Loucy (cell line): ENCODE data around the gene MARCHF7.

Experiments used
- H2AFZ ChIP-seq: fragments of 200-600 bp; sonication (generic); 2 replicates; pipeline ENCODE4 v1.6.0; 2016; ENCODE audit warnings: antibody characterized with exemption, mild to moderate bottlenecking, low read length, moderate library complexity
- H3F3A ChIP-seq: fragments of 200-600 bp; 2 replicates; pipeline ENCODE4 v1.6.0; 2016; ENCODE audit warnings: antibody characterized with exemption, low read depth, mild to moderate bottlenecking
- H3K27me3 ChIP-seq: fragments of 200-600 bp; sonication (generic); 2 replicates; pipeline ENCODE4 v1.6.1; 2014; ENCODE audit warnings: low read length, mild to moderate bottlenecking; ENCODE audit not compliant: insufficient read depth, poor library complexity, severe bottlenecking
- H3K36me3 ChIP-seq: fragments of 200-600 bp; sonication (generic); 2 replicates; pipeline ENCODE4 v1.6.1; 2016; ENCODE audit warnings: low read length; ENCODE audit not compliant: insufficient read depth
- H3K4me1 ChIP-seq: fragments of 200-600 bp; sonication (generic); 2 replicates; pipeline ENCODE4 v1.5.1; 2014; ENCODE audit warnings: low read length, mild to moderate bottlenecking; ENCODE audit not compliant: insufficient read depth, poor library complexity, severe bottlenecking
- H3K4me2 ChIP-seq: fragments of 200-600 bp; sonication (generic); 2 replicates; pipeline ENCODE4 v1.6.0; 2014; ENCODE audit warnings: antibody characterized with exemption, low read length, low read depth, mild to moderate bottlenecking; ENCODE audit not compliant: poor library complexity, severe bottlenecking
- H3K4me3 ChIP-seq: fragments of 200-600 bp; sonication (generic); 2 replicates; pipeline ENCODE4 v1.5.1; 2014; ENCODE audit warnings: low read length, mild to moderate bottlenecking, mixed read lengths; ENCODE audit not compliant: poor library complexity, severe bottlenecking
- H3K79me2 ChIP-seq: fragments of 200-600 bp; sonication (generic); 2 replicates; pipeline ENCODE4 v1.6.1; 2014; ENCODE audit warnings: low read length; ENCODE audit not compliant: insufficient read depth
- H3K9ac ChIP-seq: fragments of 200-600 bp; sonication (generic); 2 replicates; pipeline ENCODE4 v1.6.0; 2014; ENCODE audit warnings: mild to moderate bottlenecking, low read depth, low read length, moderate library complexity; ENCODE audit not compliant: poor library complexity, severe bottlenecking
- H3K9me2 ChIP-seq: fragments of 200-600 bp; sonication (generic); replicated peaks from 2 replicates; pipeline ENCODE4 v1.6.1; 2016; ENCODE audit warnings: low read depth, low read length, mixed read lengths
- H3K9me3 ChIP-seq: fragments of 200-600 bp; sonication (generic); 2 replicates; pipeline ENCODE4 v1.6.1; 2014; ENCODE audit warnings: mild to moderate bottlenecking, antibody characterized with exemption, low read length, low read depth; ENCODE audit not compliant: insufficient read depth
- H4K20me1 ChIP-seq: fragments of 200-600 bp; sonication (generic); 2 replicates; pipeline ENCODE4 v1.6.0; 2014; ENCODE audit warnings: antibody characterized with exemption, low read length, mild to moderate bottlenecking; ENCODE audit not compliant: insufficient read depth, poor library complexity, severe bottlenecking
- EZH2phosphoT487 ChIP-seq: fragments of 200-600 bp; IDR thresholded peaks from 2 replicates; pipeline ENCODE4 v1.6.1; 2018; ENCODE audit warnings: antibody characterized with exemption, mild to moderate bottlenecking, moderate library complexity, borderline replicate concordance
- TF ChIP-seq, protein P1 (sequence below): fragments of 200-600 bp; sonication (generic); conservative IDR thresholded peaks from 2 replicates; pipeline ENCODE4 v1.5.1; 2014; ENCODE audit warnings: mild to moderate bottlenecking, antibody characterized with exemption, low read length

The MARCHF7 gene

DNA sequence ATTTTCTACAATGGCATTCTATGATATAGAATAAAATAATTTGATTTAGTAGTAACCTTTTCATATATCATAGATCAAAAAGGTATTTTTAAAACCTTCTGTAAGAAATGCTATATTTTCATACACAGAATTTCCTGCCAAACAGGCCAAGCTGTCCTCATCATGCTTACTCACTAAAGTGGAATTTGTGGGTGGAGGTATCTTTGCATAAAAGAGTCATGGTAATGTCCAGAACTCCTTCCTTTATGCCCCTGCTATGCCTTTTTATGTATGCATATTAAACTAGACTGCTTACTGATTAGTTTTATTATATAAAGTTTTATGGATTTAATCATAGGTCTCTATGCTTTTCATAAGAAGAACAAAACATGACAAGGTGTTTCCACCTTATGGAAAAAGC is 27.5 kb upstream of the MARCHF7 start:
- Histone ChIP-seq H3K4me1 (no peaks in the 10 kb centered on the region), H3K9me2 (no peaks in the 10 kb centered on the region), H3K9me3 (no peaks in the 10 kb centered on the region), H3K4me2 (no peak overlapping the region), H4K20me1 (no peaks in the 10 kb centered on the region), H3K4me3 (no peak overlapping the region), H2AFZ (no peak overlapping the region), H3K79me2 (no peaks in the 10 kb centered on the region), H3K36me3 (no peaks in the 10 kb centered on the region), H3K27me3 (no peaks in the 10 kb centered on the region), H3F3A (no peaks in the 10 kb centered on the region), H3K9ac (no peak overlapping the region)
- TF ChIP-seq, protein P1, sequence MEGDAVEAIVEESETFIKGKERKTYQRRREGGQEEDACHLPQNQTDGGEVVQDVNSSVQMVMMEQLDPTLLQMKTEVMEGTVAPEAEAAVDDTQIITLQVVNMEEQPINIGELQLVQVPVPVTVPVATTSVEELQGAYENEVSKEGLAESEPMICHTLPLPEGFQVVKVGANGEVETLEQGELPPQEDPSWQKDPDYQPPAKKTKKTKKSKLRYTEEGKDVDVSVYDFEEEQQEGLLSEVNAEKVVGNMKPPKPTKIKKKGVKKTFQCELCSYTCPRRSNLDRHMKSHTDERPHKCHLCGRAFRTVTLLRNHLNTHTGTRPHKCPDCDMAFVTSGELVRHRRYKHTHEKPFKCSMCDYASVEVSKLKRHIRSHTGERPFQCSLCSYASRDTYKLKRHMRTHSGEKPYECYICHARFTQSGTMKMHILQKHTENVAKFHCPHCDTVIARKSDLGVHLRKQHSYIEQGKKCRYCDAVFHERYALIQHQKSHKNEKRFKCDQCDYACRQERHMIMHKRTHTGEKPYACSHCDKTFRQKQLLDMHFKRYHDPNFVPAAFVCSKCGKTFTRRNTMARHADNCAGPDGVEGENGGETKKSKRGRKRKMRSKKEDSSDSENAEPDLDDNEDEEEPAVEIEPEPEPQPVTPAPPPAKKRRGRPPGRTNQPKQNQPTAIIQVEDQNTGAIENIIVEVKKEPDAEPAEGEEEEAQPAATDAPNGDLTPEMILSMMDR, result no peak
- no peak for TF ChIP-seq EZH2phosphoT487

DNA sequence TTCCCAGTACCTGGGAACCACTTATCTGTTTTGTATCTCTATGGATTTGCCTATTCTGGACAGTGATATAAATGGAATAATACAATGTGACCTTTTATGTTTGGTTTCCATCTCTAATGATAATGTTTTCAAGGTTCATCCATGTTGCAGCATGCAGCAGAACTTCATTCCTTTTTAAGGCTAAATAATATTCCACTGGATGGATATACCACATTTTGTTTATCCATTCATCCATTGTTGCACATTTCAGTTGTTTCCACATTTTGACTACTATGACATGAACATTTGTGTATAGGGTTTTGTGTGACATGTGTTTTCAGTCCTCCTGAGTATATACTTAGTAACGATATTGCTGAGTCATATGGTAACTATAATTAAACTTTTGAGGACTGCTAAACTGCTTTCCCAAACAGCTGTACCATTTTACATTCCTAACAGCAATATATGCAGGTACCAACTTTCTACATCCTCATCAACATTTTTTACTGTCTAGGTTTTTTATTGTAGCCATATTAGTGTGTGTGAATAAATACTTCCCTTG is 17.7 kb upstream of the MARCHF7 start:
- H3K9ac ChIP-seq, result no peak overlapping the region

DNA sequence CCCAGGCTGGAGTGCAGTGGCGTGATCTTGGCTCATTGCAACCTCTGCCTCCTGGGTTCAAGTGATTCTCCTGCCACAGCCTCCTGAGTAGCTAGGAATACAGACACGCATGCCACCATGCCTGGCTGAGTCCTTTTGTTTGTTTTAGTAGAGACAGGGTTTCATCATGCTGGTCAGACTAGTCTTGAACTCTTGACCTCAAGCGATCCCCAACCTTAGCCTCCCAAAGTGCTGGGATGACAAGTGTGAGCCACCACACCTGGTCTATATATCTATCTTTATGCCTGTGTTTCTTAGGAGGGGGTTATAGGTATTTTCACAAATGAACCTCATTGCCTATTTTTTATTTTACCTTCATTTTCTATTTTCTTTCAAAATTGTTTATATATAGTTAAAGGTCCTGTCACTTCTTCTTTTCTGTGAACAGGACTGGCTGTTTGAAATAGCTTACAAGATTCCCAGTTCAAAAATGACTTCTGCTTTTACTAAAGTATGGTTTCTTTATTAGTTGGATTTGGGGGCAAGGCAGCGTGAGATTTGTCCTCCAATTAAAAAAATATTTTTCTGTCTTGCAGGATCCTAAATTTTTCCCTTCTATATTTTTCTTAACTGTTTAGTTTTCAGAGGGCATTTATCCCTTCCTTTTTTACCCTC is 16.4 kb upstream of the MARCHF7 start:
- Histone ChIP-seq H3K4me1 (no peaks in the 10 kb centered on the region), H3K4me3 (no peak overlapping the region), H3F3A (no peaks in the 10 kb centered on the region), H3K27me3 (no peaks in the 10 kb centered on the region), H3K4me2 (no peak overlapping the region), H4K20me1 (no peaks in the 10 kb centered on the region), H3K9me2 (no peaks in the 10 kb centered on the region), H3K79me2 (no peaks in the 10 kb centered on the region), H3K9ac (no peak overlapping the region), H3K36me3 (no peaks in the 10 kb centered on the region), H3K9me3 (no peaks in the 10 kb centered on the region), H2AFZ (no peak overlapping the region)
- TF ChIP-seq EZH2phosphoT487, result no peak

More for the DNA sequence above, 17.7 kb upstream of the MARCHF7 start:
- H2AFZ ChIP-seq, result no peak overlapping the region
- H3K27me3 ChIP-seq, result no peaks in the 10 kb centered on the region
- H3F3A ChIP-seq, result no peaks in the 10 kb centered on the region
- no peaks in the 10 kb centered on the region for H3K79me2 ChIP-seq
- H3K4me3 ChIP-seq, result no peak overlapping the region
- no peaks in the 10 kb centered on the region for H3K9me3 ChIP-seq
- H4K20me1 ChIP-seq, result no peaks in the 10 kb centered on the region
- H3K4me2 ChIP-seq, result no peak overlapping the region
- H3K36me3 ChIP-seq, result no peaks in the 10 kb centered on the region
- no peaks in the 10 kb centered on the region for H3K4me1 ChIP-seq
- TF ChIP-seq, protein P1, result no peak
- TF ChIP-seq EZH2phosphoT487, result no peak
- no peaks in the 10 kb centered on the region for H3K9me2 ChIP-seq

DNA sequence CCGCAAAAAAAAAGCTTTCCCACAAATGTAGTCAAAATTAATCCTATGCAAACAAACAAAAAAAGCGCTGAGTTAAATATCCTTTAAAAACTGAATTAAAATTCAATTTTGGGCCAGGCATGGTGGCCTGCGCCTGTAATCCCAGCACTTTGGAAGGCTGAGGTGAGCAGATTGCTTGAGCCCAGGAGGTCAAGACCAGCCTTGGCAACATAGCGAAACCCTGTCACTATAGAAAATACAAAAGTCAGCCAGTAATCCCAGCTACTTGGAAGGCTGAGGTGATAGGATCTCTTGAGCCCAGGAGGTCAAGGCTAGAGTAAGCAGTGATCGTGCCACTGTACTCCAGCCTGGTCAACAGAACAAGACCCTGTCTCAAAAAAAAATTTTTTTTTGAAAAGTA is 8.8 kb upstream of the MARCHF7 start:
- H3K9ac ChIP-seq, result no peak overlapping the region
- H2AFZ ChIP-seq, result no peak overlapping the region
- no peak overlapping the region for H3K4me3 ChIP-seq
- TF ChIP-seq, protein P1, result no peak
- TF ChIP-seq EZH2phosphoT487, result no peak
- no peaks in the 10 kb centered on the region for H3K27me3 ChIP-seq
- H3K36me3 ChIP-seq, result no peaks in the 10 kb centered on the region
- H3K9me3 ChIP-seq, result no peaks in the 10 kb centered on the region
- H3F3A ChIP-seq, result no peaks in the 10 kb centered on the region
- H3K9me2 ChIP-seq, result no peaks in the 10 kb centered on the region
- H3K4me2 ChIP-seq, result no peak overlapping the region
- no peaks in the 10 kb centered on the region for H3K79me2 ChIP-seq
- H3K4me1 ChIP-seq, result peaks cover 5% of the 10 kb centered on the region
- no peaks in the 10 kb centered on the region for H4K20me1 ChIP-seq
